ENCODE results near the gene PPP3R1. TPM values are rescaled to one million over a fixed set of nuclear protein-coding genes. Genes with fewer than 3 reads are reported as not detected.

The PPP3R1 gene
- total and polyA plus RNA-seq, 2 donors (not counting 3 experiments of a cell fraction or from before 2014, with no cell fraction given): 8.4 to 62.2 TPM

GRCh38 chr2:68237404-68237803 lies 14.9 kb downstream of the PPP3R1 start:
- Histone ChIP-seq H3K9me1 (replicated peaks; ENCODE audit: control insufficient read depth, extremely low read depth, insufficient read depth, low read length) (no peaks in the 10 kb centered on the region), H2AFZ (ENCODE audit: low read depth, low read length) (no peak overlapping the region), H3K27me3 (ENCODE audit: control insufficient read depth in 2 of 2, insufficient read depth in 2 of 2, low read length in 2 of 2) (no peaks in the 10 kb centered on the region), H3K9ac (replicated peaks; ENCODE audit: extremely low read depth, insufficient read depth, low read length) (no peak overlapping the region), H3K4me1 (ENCODE audit: control insufficient read depth, extremely low read depth, insufficient read depth, low read length) (peaks cover 40% of the 10 kb centered on the region), H3K9me3 (replicated peaks; ENCODE audit: control insufficient read depth, insufficient read depth, low read length) (no peaks in the 10 kb centered on the region), H3K4me3 (replicated peaks in 1 of 3; ENCODE audit: insufficient read depth in 1 of 3, low read depth in 1 of 3, low read length in 3 of 3) (no peak overlapping the region), H3K36me3 (ENCODE audit: control insufficient read depth in 2 of 2, extremely low read depth in 1 of 2, insufficient read depth in 2 of 2, low read length in 2 of 2) (peaks cover 0 to 2% of the 10 kb centered on the region in 2 experiments), H4K20me1 (replicated peaks; ENCODE audit: control insufficient read depth, extremely low read depth, insufficient read depth, low read length) (peaks cover 39% of the 10 kb centered on the region), H3K27ac (ENCODE audit: insufficient read depth, low read depth, low read length) (no peak overlapping the region), H3K4me2 (ENCODE audit: insufficient read depth, low read length) (peak overlapping the region; percentile 82), H3K79me2 (ENCODE audit: control insufficient read depth, insufficient read depth, low read length) (peaks cover 100% of the 10 kb centered on the region)
- dilution Hi-C loops (cut with MboI; ENCODE audit: extremely low pct_ligation_motif_present, low sequenced_read_pairs): no loop called here
- POLR2A ChIA-PET: no interaction called here
- TF ChIP-seq POLR2A (IDR thresholded peaks at IDR 0.05; ENCODE audit: low read depth, low read length) (no peak), JUN (IDR thresholded peaks at IDR 0.05; ENCODE audit: borderline replicate concordance, insufficient read depth, insufficient read length, low read depth) (peak; percentile 21)
- intact Hi-C loops (cut with micrococcal nuclease): no loop called here
- no TSS peak for BruUV-seq (replicated peaks)
- CTCF ChIA-PET: interaction anchor here (0.9 to 3.0 kb wide), 6 partner anchors 9 to 45 kb away, joined by 3 to 20 read pairs (median 3); no protein-coding TSS in a partner anchor
- no peak for FAIRE-seq
- peak; percentile 55 for DNase-seq (ENCODE audit: low read depth, low spot score)

GRCh38 chr2:68236876-68237275 lies 15.5 kb downstream of the PPP3R1 start:
- H2AFZ ChIP-seq (ENCODE audit: low read depth, low read length): no peak overlapping the region
- peaks cover 40% of the 10 kb centered on the region for H3K4me1 ChIP-seq (ENCODE audit: control insufficient read depth, extremely low read depth, insufficient read depth, low read length)
- H3K79me2 ChIP-seq (ENCODE audit: control insufficient read depth, insufficient read depth, low read length): peaks cover 98% of the 10 kb centered on the region
- no peaks in the 10 kb centered on the region for H3K9me3 ChIP-seq (replicated peaks; ENCODE audit: control insufficient read depth, insufficient read depth, low read length)
- BruUV-seq (replicated peaks): no TSS peak
- no peak for DNase-seq (ENCODE audit: low read depth, low spot score)
- H3K9me1 ChIP-seq (replicated peaks; ENCODE audit: control insufficient read depth, extremely low read depth, insufficient read depth, low read length): no peaks in the 10 kb centered on the region
- TF ChIP-seq MAX (IDR thresholded peaks at IDR 0.05; ENCODE audit: insufficient read depth, insufficient read length): no peak
- no peak for TF ChIP-seq POLR2AphosphoS5 (IDR thresholded peaks at IDR 0.05; ENCODE audit: insufficient read depth, low read depth, low read length)
- TF ChIP-seq POLR2A (IDR thresholded peaks at IDR 0.05; ENCODE audit: low read depth, low read length): no peak
- TF ChIP-seq FOS (IDR thresholded peaks at IDR 0.05; ENCODE audit: borderline replicate concordance, insufficient read depth, low read length): no peak
- TF ChIP-seq JUN (IDR thresholded peaks at IDR 0.05; ENCODE audit: borderline replicate concordance, insufficient read depth, insufficient read length, low read depth): no peak
- TF ChIP-seq CTCF (IDR thresholded peaks at IDR 0.05; ENCODE audit: extremely low read depth in 1 of 2, insufficient read depth in 1 of 2, low read depth in 1 of 2, low read length in 2 of 2): no peak
- no peak for TF ChIP-seq EZH2 (IDR thresholded peaks at IDR 0.05; ENCODE audit: borderline replicate concordance, low read depth, low read length, severe bottlenecking)
- no peaks in the 10 kb centered on the region for H3K27me3 ChIP-seq (ENCODE audit: control insufficient read depth in 2 of 2, insufficient read depth in 2 of 2, low read length in 2 of 2)
- no peak overlapping the region for H3K27ac ChIP-seq (ENCODE audit: insufficient read depth, low read depth, low read length)
- H3K9ac ChIP-seq (replicated peaks; ENCODE audit: extremely low read depth, insufficient read depth, low read length): no peak overlapping the region
- no peak for FAIRE-seq
- POLR2A ChIA-PET: no interaction called here
- dilution Hi-C loops (cut with MboI; ENCODE audit: extremely low pct_ligation_motif_present, low sequenced_read_pairs): no loop called here
- H3K36me3 ChIP-seq (ENCODE audit: control insufficient read depth in 2 of 2, extremely low read depth in 1 of 2, insufficient read depth in 2 of 2, low read length in 2 of 2): peaks cover 0 to 2% of the 10 kb centered on the region in 2 experiments
- intact Hi-C loops (cut with micrococcal nuclease): no loop called here
- H4K20me1 ChIP-seq (replicated peaks; ENCODE audit: control insufficient read depth, extremely low read depth, insufficient read depth, low read length): peaks cover 39% of the 10 kb centered on the region
- H3K4me2 ChIP-seq (ENCODE audit: insufficient read depth, low read length): no peak overlapping the region
- no peak overlapping the region for H3K4me3 ChIP-seq (replicated peaks in 1 of 3; ENCODE audit: insufficient read depth in 1 of 3, low read depth in 1 of 3, low read length in 3 of 3)
- CTCF ChIA-PET: interaction anchor here (1.2 to 3.0 kb wide), 3 partner anchors 11 to 41 kb away, joined by 3 to 20 read pairs (median 15); no protein-coding TSS in a partner anchor

Data from endothelial cell of umbilical vein (primary cell).